ENCODE measurements around the gene EGFR.

EGFR gene

DNA sequence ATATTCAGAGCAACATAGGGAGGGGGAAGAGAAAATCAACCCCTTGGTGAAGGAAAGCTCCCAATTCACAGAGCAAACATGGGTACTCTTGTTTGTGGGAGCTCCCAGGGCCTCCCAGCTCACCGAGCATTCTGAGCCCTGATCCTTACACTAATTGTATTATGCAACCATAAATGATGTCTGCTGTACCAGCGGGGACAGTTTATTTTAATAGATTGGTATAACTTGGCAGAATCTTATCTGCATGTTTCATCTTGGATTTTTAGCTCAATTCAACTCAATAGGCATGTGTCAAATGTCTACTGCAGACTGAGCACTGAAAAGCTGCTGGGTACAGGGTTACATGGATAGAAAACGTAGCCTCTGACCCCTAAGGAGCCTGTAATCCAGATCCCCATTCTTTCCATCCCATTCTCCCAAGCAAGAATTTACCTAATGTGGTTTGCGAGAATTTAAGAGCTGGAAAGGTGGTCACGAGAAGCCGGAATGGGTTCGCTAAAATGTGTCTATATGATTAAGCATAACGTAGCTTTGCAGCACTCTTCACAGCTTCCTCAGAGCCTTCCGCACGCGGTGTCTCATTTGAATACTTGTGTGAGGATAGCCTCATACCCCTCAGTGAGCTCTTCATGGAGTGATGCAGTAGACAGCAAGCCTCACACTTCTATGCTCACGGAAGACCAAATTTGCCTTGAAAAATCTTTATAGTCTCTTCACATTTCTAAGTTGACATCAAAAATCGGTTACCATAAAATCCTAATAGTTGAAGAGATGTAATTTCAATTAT, 18.3 kb downstream of the EGFR start:
- DNase-seq (ENCODE audit: low read depth in 2 of 2), result no peak

GRCh38 chr7:55043691-55044370, 25.0 kb downstream of the EGFR start:
- DNase-seq (ENCODE audit: low read depth in 2 of 2), result no peak

DNA sequence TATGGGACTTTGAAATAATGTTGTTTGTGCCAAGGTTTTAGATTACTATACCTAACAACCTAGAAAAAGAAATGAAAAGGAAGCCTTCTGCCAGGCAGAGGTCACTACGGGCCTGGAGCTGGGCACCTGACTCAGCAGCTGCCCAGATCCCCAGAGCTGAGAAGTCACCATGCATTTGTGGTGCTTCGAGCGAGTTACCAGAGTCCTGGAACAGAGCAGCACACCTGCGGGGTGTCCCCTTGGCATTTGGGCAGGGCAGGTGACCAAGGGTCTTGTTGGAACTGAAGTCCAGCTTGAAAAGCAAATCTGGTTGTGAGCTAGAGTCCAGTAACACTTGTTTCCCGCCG, 25.5 kb downstream of the EGFR start:
- no peak for DNase-seq (ENCODE audit: low read depth in 2 of 2)

DNA sequence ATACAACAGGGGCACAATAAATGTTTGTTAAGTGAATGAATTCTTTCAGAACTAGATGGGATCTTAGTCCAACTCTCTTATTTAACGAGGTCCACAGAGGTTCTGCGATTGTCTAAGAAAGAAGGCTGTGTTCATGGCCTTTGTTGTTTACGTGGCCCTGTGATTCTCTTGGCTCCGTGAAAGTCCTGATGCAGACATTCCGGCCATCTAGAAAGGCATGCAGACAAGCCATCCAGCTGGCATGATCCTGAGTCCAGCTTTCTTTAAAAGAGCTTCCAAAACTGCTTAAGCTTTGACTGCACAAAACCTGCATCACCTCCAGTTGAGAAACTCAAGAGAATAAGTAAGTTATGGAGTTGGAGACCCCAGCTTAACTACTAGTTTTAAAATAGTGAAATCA, 26.0 kb downstream of the EGFR start:
- DNase-seq (ENCODE audit: low read depth in 2 of 2), result no peak

DNA sequence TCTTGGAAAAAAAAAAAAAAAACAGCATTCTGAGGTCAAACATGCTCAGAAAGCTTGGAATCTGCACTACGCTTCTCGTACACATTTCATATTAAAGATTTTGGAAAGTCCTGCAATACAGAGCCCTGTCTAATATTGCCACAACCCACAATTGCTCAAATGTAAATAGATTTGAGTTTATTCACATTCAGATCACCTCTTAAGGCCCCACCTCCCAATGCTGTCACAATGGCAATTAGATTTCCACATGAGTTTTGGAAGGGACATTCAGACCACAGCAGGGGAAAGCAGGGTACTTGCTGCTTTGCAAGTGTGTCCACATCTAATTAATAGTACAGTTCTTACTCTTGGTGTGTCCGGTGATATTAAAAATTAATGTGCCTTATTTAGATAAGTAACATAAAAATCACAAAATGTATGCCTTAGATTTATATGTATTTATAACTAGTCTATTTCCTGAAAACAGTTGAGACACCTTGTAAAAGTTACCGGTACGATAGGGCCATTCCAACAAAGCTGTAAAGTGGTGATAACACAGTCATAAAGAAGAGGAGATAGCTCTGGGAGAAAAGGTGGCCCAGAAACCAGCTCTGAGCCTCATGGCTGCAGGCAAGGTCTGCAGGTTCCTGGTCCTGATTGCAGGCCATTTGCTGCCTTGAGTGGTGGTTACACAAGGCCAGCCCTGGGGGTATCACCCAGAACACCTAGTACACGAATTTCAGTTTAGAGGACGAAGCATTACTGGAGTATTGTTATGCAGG, 27.9 kb downstream of the EGFR start:
- DNase-seq (ENCODE audit: low read depth in 2 of 2), result no peak

GRCh38 chr7:55048221-55048859, 29.5 kb downstream of the EGFR start:
- DNase-seq (ENCODE audit: low read depth in 2 of 2), result no peak

- no peak for DNase-seq (ENCODE audit: low read depth in 2 of 2)
These were observed 31.5 kb downstream of the EGFR start for GRCh38 chr7:55050281-55050680.

DNA sequence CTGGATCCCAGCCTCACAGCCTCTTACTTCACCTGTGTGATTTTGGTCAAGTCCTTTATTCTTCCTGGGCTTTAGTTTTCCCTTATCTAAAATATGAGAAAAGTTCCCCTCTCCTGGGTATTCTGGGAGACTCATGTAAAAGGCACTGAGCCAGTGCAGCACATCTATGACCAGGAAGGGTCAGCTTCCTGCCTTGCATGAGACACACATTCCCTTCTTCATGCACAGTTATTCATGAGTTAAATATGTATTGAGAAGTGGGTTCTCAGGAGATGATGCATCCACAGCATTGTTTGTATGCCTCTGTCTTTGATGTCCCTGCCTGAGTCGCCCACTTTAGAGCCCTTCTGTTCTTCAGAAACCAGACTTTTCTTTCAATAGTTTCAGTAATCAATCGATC, 33.3 kb downstream of the EGFR start:
- no peak for DNase-seq (ENCODE audit: low read depth in 2 of 2)

DNA sequence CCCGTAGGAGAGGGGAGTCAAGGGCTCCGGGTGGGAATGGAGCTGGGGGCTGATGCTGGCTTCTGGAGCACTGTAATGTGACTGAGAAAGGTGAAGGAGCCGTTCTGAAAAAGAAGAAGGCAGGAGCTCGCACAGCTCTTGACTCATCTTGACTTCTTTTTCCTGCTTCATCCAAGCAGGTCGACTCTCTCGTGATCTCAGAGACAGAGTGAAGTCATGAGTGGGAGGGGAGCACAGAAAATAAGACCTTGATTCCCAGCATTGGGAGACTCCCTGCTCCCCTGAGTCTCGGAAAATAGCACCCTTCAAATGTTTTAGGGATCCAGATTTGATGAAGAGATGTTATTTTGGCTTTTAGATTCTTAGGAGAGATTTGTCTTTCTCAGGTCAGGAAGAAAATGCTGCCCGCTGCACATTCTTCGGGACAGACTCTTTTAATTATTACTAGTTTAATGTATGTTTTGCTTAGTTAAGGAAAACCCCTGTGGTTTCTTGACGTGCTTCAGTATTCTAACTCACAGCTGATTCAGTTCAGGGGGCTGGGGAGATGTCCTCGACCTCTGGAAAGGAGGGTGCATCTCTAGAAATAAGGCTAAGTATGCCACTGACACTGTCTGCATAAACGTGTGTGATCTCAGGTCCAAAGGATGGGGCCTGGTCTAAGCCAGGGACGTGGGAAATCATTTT, 34.1 kb downstream of the EGFR start:
- no peak for DNase-seq (ENCODE audit: low read depth in 2 of 2)

- DNase-seq (ENCODE audit: low read depth in 2 of 2), result no peak
These were observed 35.1 kb downstream of the EGFR start for GRCh38 chr7:55053651-55054571.

DNA sequence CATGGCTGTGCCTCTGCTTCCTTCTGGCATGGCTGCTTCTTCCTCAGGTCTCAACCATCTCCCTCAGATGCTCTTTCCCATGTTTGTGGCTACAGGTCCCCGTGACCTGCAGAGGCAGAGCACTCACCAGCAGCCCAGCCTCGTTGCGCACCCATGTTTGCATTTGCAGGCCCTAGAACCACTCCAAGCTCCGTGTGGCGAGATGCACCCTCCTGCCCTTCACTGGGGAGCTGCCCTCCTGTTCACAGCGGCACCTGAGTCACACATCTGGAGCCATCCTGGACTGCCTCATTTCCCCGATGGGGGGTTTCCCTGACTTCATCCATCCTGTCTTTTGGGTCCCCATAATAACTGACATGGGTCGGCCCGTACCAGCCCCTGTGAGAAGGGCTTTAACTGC, 35.9 kb downstream of the EGFR start:
- no peak for DNase-seq (ENCODE audit: low read depth in 2 of 2)

DNA sequence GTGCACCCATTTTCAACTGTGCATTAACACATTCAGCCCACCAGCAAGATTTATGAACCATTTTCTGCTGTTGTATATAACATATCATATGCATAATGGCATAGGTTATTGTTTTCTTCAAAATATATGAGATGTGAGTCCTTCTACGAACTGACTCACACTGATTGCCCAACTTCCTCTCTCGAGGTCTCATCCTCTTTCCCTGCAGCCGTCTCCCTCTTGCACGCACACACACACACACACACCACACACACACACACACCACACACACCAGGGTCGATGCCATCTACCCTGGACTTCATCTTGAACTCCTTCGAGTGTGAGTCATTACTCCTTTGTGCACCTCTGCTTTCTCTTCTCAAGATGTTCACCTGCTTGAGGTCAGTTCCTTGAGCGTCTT, 36.7 kb downstream of the EGFR start:
- DNase-seq (ENCODE audit: low read depth in 2 of 2), result no peak

DNA sequence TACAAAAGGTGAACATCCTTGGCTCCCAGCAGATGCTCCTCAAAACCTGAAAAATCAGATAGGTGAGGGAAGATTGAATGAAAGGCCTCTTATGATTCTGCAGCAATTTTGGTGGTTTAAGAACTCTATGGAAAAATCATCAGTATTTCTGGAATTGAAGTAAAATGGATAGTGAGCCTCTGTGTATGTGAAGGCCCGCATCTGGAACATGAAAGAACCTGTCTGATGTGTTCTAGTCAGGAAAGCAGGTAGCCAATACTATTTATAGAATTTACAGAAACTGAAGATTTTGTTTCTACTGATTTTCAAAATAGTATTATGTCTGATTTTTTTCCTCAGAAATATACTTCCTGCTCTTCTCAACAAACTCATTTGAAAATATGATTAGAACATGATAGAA, 37.3 kb downstream of the EGFR start:
- no peak for DNase-seq (ENCODE audit: low read depth in 2 of 2)

DNA sequence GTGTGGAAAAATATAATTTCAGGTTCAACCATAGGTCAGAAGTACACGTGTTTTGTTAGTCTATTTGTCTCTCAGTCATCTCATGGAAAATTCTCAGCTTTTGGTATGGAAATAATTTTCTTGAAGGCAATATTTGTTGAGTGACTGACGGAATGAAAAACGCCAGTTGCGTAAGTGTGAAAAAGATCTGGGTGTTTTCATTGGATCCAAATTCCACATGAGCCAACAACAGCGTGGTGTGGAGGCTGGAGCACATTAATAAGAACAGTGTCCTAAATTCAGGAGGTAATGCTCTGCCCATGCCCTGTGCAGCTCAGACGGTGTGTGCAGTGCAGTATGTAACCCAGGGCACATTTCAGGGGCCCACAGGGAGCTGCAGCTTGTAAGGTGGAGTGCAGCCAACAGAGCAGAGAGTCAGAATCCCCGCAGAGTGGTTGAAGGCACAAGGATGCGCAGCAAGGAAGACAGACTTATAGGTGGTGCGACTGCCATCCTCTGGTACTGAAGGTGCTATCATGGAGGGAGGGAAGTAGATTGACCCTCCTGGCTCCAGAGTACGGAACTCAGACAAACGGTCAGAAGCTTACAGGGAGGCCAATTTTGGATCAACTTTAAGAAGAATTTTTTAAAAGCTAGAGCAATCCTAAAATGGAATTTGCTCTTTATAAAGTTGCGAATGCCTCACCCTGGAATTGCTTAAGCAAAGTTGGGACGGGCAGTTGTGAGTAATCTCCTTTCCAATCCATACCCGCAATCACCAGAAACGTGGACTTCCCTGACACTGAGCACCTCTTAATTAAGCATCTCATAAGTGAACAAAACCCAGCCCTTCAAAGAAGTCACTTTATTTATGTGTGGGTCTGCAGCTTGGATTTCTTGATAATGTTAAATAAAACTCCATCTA, 38.0 kb downstream of the EGFR start:
- DNase-seq (ENCODE audit: low read depth in 2 of 2), result no peak

DNA sequence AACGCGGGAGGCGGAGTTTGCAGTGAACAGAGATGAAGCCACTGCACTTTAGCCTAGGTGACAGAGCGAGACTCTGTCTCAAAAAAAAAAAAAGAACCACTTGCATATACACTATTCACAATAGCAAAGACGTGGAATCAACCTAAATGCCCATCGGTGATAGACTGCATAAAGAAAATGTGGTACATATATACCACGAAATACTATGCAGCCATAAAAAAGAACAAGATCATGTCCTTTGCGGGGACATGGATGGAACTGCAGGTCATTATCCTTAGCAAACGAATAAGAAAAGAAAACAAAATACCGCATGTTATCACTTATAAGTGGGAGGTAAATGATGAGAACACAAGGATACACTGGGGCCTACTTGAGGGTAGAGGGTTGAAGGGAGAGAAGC, 39.5 kb downstream of the EGFR start:
- no peak for DNase-seq (ENCODE audit: low read depth in 2 of 2)

DNA sequence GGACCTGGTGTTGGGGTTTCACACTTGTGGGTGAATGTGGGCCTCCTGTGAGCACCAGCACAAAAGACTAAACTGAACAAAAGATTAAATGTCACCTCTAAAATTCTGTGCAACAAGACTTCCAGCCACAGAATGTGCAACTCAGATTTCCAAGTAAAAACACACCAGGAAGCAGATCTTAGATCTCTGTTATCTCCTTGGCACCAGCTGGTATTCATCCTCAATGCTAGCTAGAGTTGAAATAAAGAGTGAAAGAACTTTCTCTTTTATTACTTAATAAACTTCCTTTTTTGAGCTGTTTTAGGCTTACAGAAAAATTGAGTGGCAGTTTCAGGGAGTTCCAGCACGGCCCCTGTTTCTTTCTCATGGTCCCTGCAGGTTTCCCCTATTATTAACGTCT, 40.2 kb downstream of the EGFR start:
- DNase-seq (ENCODE audit: low read depth in 2 of 2), result no peak

- no peak for DNase-seq (ENCODE audit: low read depth in 2 of 2)
These were observed 41.3 kb downstream of the EGFR start for GRCh38 chr7:55060085-55060484.

- DNase-seq (ENCODE audit: low read depth in 2 of 2), result no peak
These were observed 41.8 kb downstream of the EGFR start for GRCh38 chr7:55060636-55061022.

- no peak for DNase-seq (ENCODE audit: low read depth in 2 of 2)
These were observed 43.1 kb downstream of the EGFR start for GRCh38 chr7:55061726-55062499.

Data from stimulated activated CD4-positive, alpha-beta T cell treated with anti-CD3 and anti-CD28 coated beads, Interleukin-1b, Interleukin-23, amount 100 ng/mL, for 4 hours (primary cell).